GM12878 (cell line): ENCODE measurements around the gene CEP128. TPM values are rescaled to one million over a fixed set of nuclear protein-coding genes. Genes with fewer than 3 reads are reported as not detected.

Experiments used
- ATAC-seq: fragments of 200-7000 bp; cut with Tn5 transposase; 3 replicates; pipeline ENCODE4 v1.9.1; 2020; ENCODE audit warnings: mild to moderate bottlenecking, moderate library complexity
- BruUV-seq: library from RNA; stranded (reverse); fragments of 400-500 nt; replicated peaks from 2 replicates; lab custom pipeline; 2021; lab: Mats Ljungman, UMichigan
- CTCF ChIA-PET: fragments of 300-600 bp; sonication (Branson Sonifier 250); formaldehyde crosslinking; extraction: SDS; loops from one replicate; lab custom pipeline; 2021; ENCODE audit warnings: inconsistent platforms; lab: Yijun Ruan, JAX
- POLR2A ChIA-PET: fragments of 350-600 bp; formaldehyde crosslinking; extraction: SDS; loops from one replicate; lab custom pipeline; 2021; ENCODE audit warnings: inconsistent platforms; lab: Charles Lee
- RAD21 ChIA-PET: fragments of 300-600 bp; sonication (Branson Sonifier 250); formaldehyde crosslinking; loops from one replicate; lab custom pipeline; 2023; ENCODE audit warnings: antibody characterized with exemption; ENCODE audit not compliant: unreplicated experiment; lab: Charles Lee
- SMC1A ChIA-PET: fragments of 300-600 bp; sonication (Branson Sonifier 250); formaldehyde crosslinking; loops from one replicate; lab custom pipeline; 2023; ENCODE audit not compliant: unreplicated experiment, uncharacterized antibody; lab: Charles Lee
- DNase-seq: peaks from one replicate; pipeline ENCODE4 v3.0.0-alpha.2; 2011; ENCODE audit warnings: low read depth, low spot score
- FAIRE-seq: peaks from 3 replicates; lab custom pipeline; 2011; peaks lifted over from hg19 to GRCh38; lab: Jason Lieb, UNC
- H2AFZ ChIP-seq: 2 replicates; pipeline ENCODE4 v1.6.0; 2011; ENCODE audit warnings: low read depth, low read length, control low read depth; ENCODE audit not compliant: control insufficient read depth
- H3K27ac ChIP-seq: 2 replicates; pipeline ENCODE4 v1.5.1; 2011; ENCODE audit warnings: control low read depth; ENCODE audit not compliant: control insufficient read depth, insufficient read depth
- H3K27me3 ChIP-seq, 2 experiments: replicated peaks in 1 of 2; 2 replicates each; pipeline versions ENCODE4 v1.6.0 to v1.6.1; 2011; ENCODE audit warnings: low read length in 1 of 2; ENCODE audit not compliant: control insufficient read depth in 2 of 2, insufficient read depth in 2 of 2
- H3K36me3 ChIP-seq, 2 experiments: 2 replicates each; pipeline ENCODE4 v1.5.1; 2011; ENCODE audit warnings: low read length in 1 of 2; ENCODE audit not compliant: control insufficient read depth in 2 of 2, insufficient read depth in 2 of 2
- H3K4me1 ChIP-seq: 2 replicates; pipeline ENCODE4 v1.6.1; 2011; ENCODE audit warnings: mild to moderate bottlenecking, low read length, moderate library complexity, mixed read lengths; ENCODE audit not compliant: control insufficient read depth, insufficient read depth
- H3K4me2 ChIP-seq: 2 replicates; pipeline ENCODE4 v1.6.0; 2011; ENCODE audit warnings: control low read depth; ENCODE audit not compliant: control insufficient read depth, insufficient read depth
- H3K4me3 ChIP-seq: fragments of 200-600 bp; sonication (generic); 2 replicates; pipeline ENCODE4 v1.5.1; 2016
- H3K79me2 ChIP-seq: 2 replicates; pipeline ENCODE4 v1.6.0; 2011; ENCODE audit warnings: low read length; ENCODE audit not compliant: control insufficient read depth, insufficient read depth
- H3K9ac ChIP-seq: 2 replicates; pipeline ENCODE4 v1.8.0; 2011; ENCODE audit warnings: low read length, control low read depth, mixed read lengths; ENCODE audit not compliant: control insufficient read depth, insufficient read depth
- H3K9me3 ChIP-seq: replicated peaks from 3 replicates; pipeline ENCODE4 v1.5.1; 2011; ENCODE audit warnings: mild to moderate bottlenecking, low read length; ENCODE audit not compliant: control insufficient read depth, insufficient read depth
- H4K20me1 ChIP-seq: 2 replicates; pipeline ENCODE4 v1.6.0; 2011; ENCODE audit not compliant: control insufficient read depth, insufficient read depth
- IKZF2 ChIP-seq, 2 experiments: fragments of 450-650 bp; IDR thresholded peaks; 2 replicates each; pipeline ENCODE4 v1.6.1; 2017; ENCODE audit warnings: mild to moderate bottlenecking in 2 of 2, moderate library complexity in 2 of 2
- JUND ChIP-seq: IDR thresholded peaks from 2 replicates; pipeline ENCODE4 v1.6.1; 2012; ENCODE audit warnings: low read depth, mild to moderate bottlenecking, low read length, improper control_type of control experiment, moderate library complexity
- NFYA ChIP-seq: IDR thresholded peaks from 2 replicates; pipeline ENCODE4 v1.6.1; 2011; ENCODE audit warnings: low read depth, mild to moderate bottlenecking, low read length, improper control_type of control experiment, borderline replicate concordance
- NRF1 ChIP-seq: conservative IDR thresholded peaks from 2 replicates; pipeline ENCODE4 v1.6.1; 2011; ENCODE audit warnings: mild to moderate bottlenecking, low read depth, low read length, improper control_type of control experiment
- SMAD5 ChIP-seq: IDR thresholded peaks from 2 replicates; pipeline ENCODE4 v1.6.1; 2016; ENCODE audit warnings: antibody characterized with exemption, low read depth
- SMC3 ChIP-seq: IDR thresholded peaks from 2 replicates; pipeline ENCODE4 v1.6.1; 2011; ENCODE audit warnings: low read length, improper control_type of control experiment, borderline replicate concordance
- TAF1 ChIP-seq: IDR thresholded peaks from 2 replicates; pipeline ENCODE4 v1.6.1; 2011; ENCODE audit warnings: mild to moderate bottlenecking, low read depth, low read length, borderline replicate concordance
- TARDBP ChIP-seq: IDR thresholded peaks from 2 replicates; pipeline ENCODE4 v1.6.1; 2016; ENCODE audit warnings: borderline replicate concordance
- WRNIP1 ChIP-seq: IDR thresholded peaks from 2 replicates; pipeline ENCODE4 v1.6.1; 2011; ENCODE audit warnings: low read depth, low read length, improper control_type of control experiment, borderline replicate concordance
- YY1 ChIP-seq: IDR thresholded peaks from 2 replicates; pipeline ENCODE4 v1.6.1; 2011; ENCODE audit warnings: low read depth, mild to moderate bottlenecking, low read length
- ZNF207 ChIP-seq: fragments of 450-650 bp; IDR thresholded peaks from 2 replicates; pipeline ENCODE4 v1.6.1; 2014; ENCODE audit warnings: antibody characterized with exemption, mild to moderate bottlenecking, borderline replicate concordance
- WGBS: methylation state at CpG from one replicate; pipeline ENCODE4 v1.1.6; 2016; ENCODE audit warnings: low lambda C conversion rate; ENCODE audit not compliant: insufficient replicate concordance, insufficient coverage; ENCODE audit errors: missing lambda C conversion rate; 5-methylcytosine and 5-hydroxymethylcytosine counted together
- in situ Hi-C: fragments of 300-500 bp; cut with MboI; formaldehyde crosslinking; loops from 9 replicates; pipeline ENCODE4 v1.14.3; 2018; ENCODE audit warnings: mixed read lengths
- intact Hi-C: fragments of 100-400 bp; cut with micrococcal nuclease; formaldehyde crosslinking; loops from one replicate; pipeline ENCODE4 v1.14.2; 2022; ENCODE audit not compliant: unreplicated experiment
- polyA plus RNA-seq, 11 experiments: library from polyadenylated mRNA; depleted of rRNA in 4 of 11; unstranded in 6 of 11; stranded (reverse) in 5 of 11; fragments of >200 nt; fragmentation: Nextera tagmentation in 4 of 11; fragmentation: Illumina TruSeq in 1 of 11; extraction: Ambion mirVana in 4 of 11; extraction: Trizol in 1 of 11; gene quantifications; 1 replicate in 1 of 11; 2 replicates in 10 of 11; pipeline versions ENCODE4 v1.2.1 to v1.2.3, GENCODE V29; 2011 to 2016; ENCODE audit warnings: inconsistent platforms in 2 of 11, missing spikeins in 2 of 11, low read depth in 1 of 11
- total RNA-seq, 4 experiments: library from RNA; depleted of rRNA in 3 of 4; stranded (reverse); fragments of >200 nt in 3 of 4; fragmentation: Illumina TruSeq in 1 of 4; extraction: Trizol in 1 of 4; gene quantifications; 2 replicates each; pipeline versions ENCODE4 v1.2.1 to v1.2.3, GENCODE V29; 2013 to 2021
- TF ChIP-seq, protein P1 (sequence below): IDR thresholded peaks from 2 replicates; pipeline ENCODE4 v1.6.1; 2012; ENCODE audit warnings: mild to moderate bottlenecking, low read depth, low read length
- TF ChIP-seq, protein P2 (sequence below): fragments of 450-650 bp; IDR thresholded peaks from 2 replicates; pipeline ENCODE4 v1.6.1; 2017; ENCODE audit warnings: mild to moderate bottlenecking
- TF ChIP-seq, protein P3 (sequence below): IDR thresholded peaks from 2 replicates; pipeline ENCODE4 v1.6.1; 2011; ENCODE audit warnings: borderline replicate concordance, low read depth, mild to moderate bottlenecking, moderate library complexity, low read length; ENCODE audit not compliant: insufficient read depth, poor library complexity, severe bottlenecking
- TF ChIP-seq, protein P4 (sequence below): IDR thresholded peaks from 2 replicates; pipeline ENCODE4 v1.6.1; 2011; ENCODE audit warnings: borderline replicate concordance, low read depth, mild to moderate bottlenecking, moderate library complexity, mixed read lengths, low read length; ENCODE audit not compliant: insufficient read depth; ENCODE audit errors: extremely low read length

The CEP128 gene
- total and polyA plus RNA-seq, 10 of the 15 experiments (the other 5 are each of a cell fraction or from before 2014, with no cell fraction given): 1.1 to 6.7 (median 3.4) TPM

DNA sequence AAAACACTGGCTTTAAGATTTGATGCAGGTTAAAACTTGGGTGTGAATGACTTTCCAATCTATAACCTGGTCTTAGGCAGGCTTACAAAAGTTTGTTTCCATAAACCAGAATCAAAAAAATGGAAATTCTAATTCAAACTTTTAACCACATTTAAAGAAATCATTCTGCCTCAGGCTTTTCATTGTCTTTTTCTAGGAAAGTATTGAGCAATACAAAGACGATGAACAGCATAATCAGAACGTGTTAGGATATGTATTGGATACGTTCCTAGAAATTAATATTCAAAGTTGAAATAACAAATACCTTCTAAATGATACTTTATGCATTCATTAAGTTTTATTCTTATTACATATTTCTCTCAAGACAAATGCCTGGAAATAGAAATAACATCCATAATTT, 172.9 kb downstream of the CEP128 start:
- RAD21 ChIA-PET: no interaction called here

More for the DNA sequence above, 172.9 kb downstream of the CEP128 start:
- H4K20me1 ChIP-seq: no peaks in the 10 kb centered on the region
- BruUV-seq: no TSS peak
- H3K36me3 ChIP-seq: no peaks in the 10 kb centered on the region
- H3K27ac ChIP-seq: no peak overlapping the region
- no peak for ATAC-seq
- TF ChIP-seq TAF1: no peak
- TF ChIP-seq, protein P1, sequence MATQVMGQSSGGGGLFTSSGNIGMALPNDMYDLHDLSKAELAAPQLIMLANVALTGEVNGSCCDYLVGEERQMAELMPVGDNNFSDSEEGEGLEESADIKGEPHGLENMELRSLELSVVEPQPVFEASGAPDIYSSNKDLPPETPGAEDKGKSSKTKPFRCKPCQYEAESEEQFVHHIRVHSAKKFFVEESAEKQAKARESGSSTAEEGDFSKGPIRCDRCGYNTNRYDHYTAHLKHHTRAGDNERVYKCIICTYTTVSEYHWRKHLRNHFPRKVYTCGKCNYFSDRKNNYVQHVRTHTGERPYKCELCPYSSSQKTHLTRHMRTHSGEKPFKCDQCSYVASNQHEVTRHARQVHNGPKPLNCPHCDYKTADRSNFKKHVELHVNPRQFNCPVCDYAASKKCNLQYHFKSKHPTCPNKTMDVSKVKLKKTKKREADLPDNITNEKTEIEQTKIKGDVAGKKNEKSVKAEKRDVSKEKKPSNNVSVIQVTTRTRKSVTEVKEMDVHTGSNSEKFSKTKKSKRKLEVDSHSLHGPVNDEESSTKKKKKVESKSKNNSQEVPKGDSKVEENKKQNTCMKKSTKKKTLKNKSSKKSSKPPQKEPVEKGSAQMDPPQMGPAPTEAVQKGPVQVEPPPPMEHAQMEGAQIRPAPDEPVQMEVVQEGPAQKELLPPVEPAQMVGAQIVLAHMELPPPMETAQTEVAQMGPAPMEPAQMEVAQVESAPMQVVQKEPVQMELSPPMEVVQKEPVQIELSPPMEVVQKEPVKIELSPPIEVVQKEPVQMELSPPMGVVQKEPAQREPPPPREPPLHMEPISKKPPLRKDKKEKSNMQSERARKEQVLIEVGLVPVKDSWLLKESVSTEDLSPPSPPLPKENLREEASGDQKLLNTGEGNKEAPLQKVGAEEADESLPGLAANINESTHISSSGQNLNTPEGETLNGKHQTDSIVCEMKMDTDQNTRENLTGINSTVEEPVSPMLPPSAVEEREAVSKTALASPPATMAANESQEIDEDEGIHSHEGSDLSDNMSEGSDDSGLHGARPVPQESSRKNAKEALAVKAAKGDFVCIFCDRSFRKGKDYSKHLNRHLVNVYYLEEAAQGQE: no peak
- TF ChIP-seq, protein P2, sequence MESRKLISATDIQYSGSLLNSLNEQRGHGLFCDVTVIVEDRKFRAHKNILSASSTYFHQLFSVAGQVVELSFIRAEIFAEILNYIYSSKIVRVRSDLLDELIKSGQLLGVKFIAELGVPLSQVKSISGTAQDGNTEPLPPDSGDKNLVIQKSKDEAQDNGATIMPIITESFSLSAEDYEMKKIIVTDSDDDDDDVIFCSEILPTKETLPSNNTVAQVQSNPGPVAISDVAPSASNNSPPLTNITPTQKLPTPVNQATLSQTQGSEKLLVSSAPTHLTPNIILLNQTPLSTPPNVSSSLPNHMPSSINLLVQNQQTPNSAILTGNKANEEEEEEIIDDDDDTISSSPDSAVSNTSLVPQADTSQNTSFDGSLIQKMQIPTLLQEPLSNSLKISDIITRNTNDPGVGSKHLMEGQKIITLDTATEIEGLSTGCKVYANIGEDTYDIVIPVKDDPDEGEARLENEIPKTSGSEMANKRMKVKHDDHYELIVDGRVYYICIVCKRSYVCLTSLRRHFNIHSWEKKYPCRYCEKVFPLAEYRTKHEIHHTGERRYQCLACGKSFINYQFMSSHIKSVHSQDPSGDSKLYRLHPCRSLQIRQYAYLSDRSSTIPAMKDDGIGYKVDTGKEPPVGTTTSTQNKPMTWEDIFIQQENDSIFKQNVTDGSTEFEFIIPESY: no peak
- TF ChIP-seq YY1: no peak
- no peak for TF ChIP-seq TARDBP
- TF ChIP-seq ZNF207: no peak
- no peak for TF ChIP-seq NRF1
- TF ChIP-seq JUND: no peak
- TF ChIP-seq, protein P3, sequence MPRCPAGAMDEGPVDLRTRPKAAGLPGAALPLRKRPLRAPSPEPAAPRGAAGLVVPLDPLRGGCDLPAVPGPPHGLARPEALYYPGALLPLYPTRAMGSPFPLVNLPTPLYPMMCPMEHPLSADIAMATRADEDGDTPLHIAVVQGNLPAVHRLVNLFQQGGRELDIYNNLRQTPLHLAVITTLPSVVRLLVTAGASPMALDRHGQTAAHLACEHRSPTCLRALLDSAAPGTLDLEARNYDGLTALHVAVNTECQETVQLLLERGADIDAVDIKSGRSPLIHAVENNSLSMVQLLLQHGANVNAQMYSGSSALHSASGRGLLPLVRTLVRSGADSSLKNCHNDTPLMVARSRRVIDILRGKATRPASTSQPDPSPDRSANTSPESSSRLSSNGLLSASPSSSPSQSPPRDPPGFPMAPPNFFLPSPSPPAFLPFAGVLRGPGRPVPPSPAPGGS: no peak
- TF ChIP-seq, protein P4, sequence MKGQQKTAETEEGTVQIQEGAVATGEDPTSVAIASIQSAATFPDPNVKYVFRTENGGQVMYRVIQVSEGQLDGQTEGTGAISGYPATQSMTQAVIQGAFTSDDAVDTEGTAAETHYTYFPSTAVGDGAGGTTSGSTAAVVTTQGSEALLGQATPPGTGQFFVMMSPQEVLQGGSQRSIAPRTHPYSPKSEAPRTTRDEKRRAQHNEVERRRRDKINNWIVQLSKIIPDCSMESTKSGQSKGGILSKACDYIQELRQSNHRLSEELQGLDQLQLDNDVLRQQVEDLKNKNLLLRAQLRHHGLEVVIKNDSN: no peak
- no peak for TF ChIP-seq SMAD5
- no peak for TF ChIP-seq SMC3
- no peak for TF ChIP-seq NFYA
- TF ChIP-seq WRNIP1: no peak
- TF ChIP-seq IKZF2 (IDR thresholded peaks at IDR 0.05): no peak
- no peak overlapping the region for H3K4me3 ChIP-seq
- no peaks in the 10 kb centered on the region for H3K27me3 ChIP-seq
- ChIA-PET SMC1A (no interaction called here), CTCF (no interaction called here), POLR2A (no interaction called here)
- H2AFZ ChIP-seq: no peak overlapping the region
- no peak overlapping the region for H3K4me2 ChIP-seq
- no peaks in the 10 kb centered on the region for H3K9me3 ChIP-seq
- in situ Hi-C loops (no loop called here), intact Hi-C loops (no loop called here)
- DNase-seq: no peak
- no peaks in the 10 kb centered on the region for H3K79me2 ChIP-seq
- H3K4me1 ChIP-seq: no peaks in the 10 kb centered on the region
- no peak for FAIRE-seq
- 83% methylated on average over 3 of the region's 3 CpGs for WGBS
- H3K9ac ChIP-seq: no peak overlapping the region
